H9 (cell line): ENCODE data around the gene DCTN1. TPM values are rescaled to one million over a fixed set of nuclear protein-coding genes. Genes with fewer than 3 reads are reported as not detected.

Experiments
- DNase-seq: peaks from one replicate; pipeline ENCODE4 v3.0.0-alpha.2; 2017
- H2AFZ ChIP-seq: one replicate; pipeline ENCODE4 v1.6.1; 2013; ENCODE audit warnings: mild to moderate bottlenecking, low read length, control low read depth, moderate library complexity
- H2AK5ac ChIP-seq: 2 replicates; pipeline ENCODE4 v1.6.1; 2013; ENCODE audit warnings: low read length, control low read depth, mixed read lengths; ENCODE audit not compliant: insufficient read length
- H2BK120ac ChIP-seq: one replicate; pipeline ENCODE4 v1.6.1; 2013; ENCODE audit warnings: low read depth, mild to moderate bottlenecking, low read length, control low read depth, inconsistent platforms; ENCODE audit not compliant: poor library complexity, severe bottlenecking
- H2BK12ac ChIP-seq: 2 replicates; pipeline ENCODE4 v1.6.1; 2013; ENCODE audit warnings: low read length, control low read depth, mixed read lengths, low read depth; ENCODE audit not compliant: insufficient read length
- H2BK15ac ChIP-seq: 2 replicates; pipeline ENCODE4 v1.6.1; 2013; ENCODE audit warnings: low read depth, low read length, control low read depth
- H2BK20ac ChIP-seq: one replicate; pipeline ENCODE4 v1.6.1; 2013; ENCODE audit warnings: low read depth, mild to moderate bottlenecking, low read length, control low read depth, inconsistent platforms; ENCODE audit not compliant: poor library complexity, severe bottlenecking
- H2BK5ac ChIP-seq: 2 replicates; pipeline ENCODE4 v1.6.1; 2013; ENCODE audit warnings: low read length, control low read depth, mixed read lengths; ENCODE audit not compliant: insufficient read length
- H3K14ac ChIP-seq: 2 replicates; pipeline ENCODE4 v1.6.1; 2013; ENCODE audit warnings: low read length, control low read depth; ENCODE audit not compliant: insufficient read depth
- H3K18ac ChIP-seq: 2 replicates; pipeline ENCODE4 v1.6.1; 2013; ENCODE audit warnings: low read depth, mild to moderate bottlenecking, mixed read lengths, low read length, control low read depth; ENCODE audit not compliant: insufficient read length
- H3K23ac ChIP-seq: 2 replicates; pipeline ENCODE4 v1.6.1; 2013; ENCODE audit warnings: low read length, control low read depth, mixed read lengths, low read depth; ENCODE audit not compliant: insufficient read length
- H3K23me2 ChIP-seq: 2 replicates; pipeline ENCODE4 v1.6.1; 2013; ENCODE audit warnings: low read depth, mild to moderate bottlenecking, mixed read lengths, low read length, control low read depth; ENCODE audit not compliant: insufficient read length, poor library complexity, severe bottlenecking
- H3K27ac ChIP-seq: 2 replicates; pipeline ENCODE4 v1.5.1; 2013; ENCODE audit warnings: low read length, control low read depth, mixed read lengths, low read depth; ENCODE audit not compliant: insufficient read length
- H3K27me3 ChIP-seq: 2 replicates; pipeline ENCODE4 v1.6.1; 2013; ENCODE audit warnings: low read length, control low read depth, inconsistent platforms; ENCODE audit not compliant: insufficient read depth
- H3K4ac ChIP-seq: 2 replicates; pipeline ENCODE4 v1.6.1; 2013; ENCODE audit warnings: low read depth, mild to moderate bottlenecking, control low read depth, inconsistent platforms, low read length, moderate library complexity
- H3K4me1 ChIP-seq: 2 replicates; pipeline ENCODE4 v1.6.1; 2013; ENCODE audit warnings: low read length, control low read depth, inconsistent platforms; ENCODE audit not compliant: insufficient read depth
- H3K4me2 ChIP-seq: 2 replicates; pipeline ENCODE4 v1.6.1; 2013; ENCODE audit warnings: low read length, control low read depth, mixed read lengths; ENCODE audit not compliant: insufficient read length, insufficient read depth
- H3K56ac ChIP-seq: 2 replicates; pipeline ENCODE4 v1.6.1; 2013; ENCODE audit warnings: low read depth, mild to moderate bottlenecking, mixed read lengths, low read length, control low read depth; ENCODE audit not compliant: insufficient read length
- H3K79me1 ChIP-seq: 2 replicates; pipeline ENCODE4 v1.6.1; 2013; ENCODE audit warnings: low read depth, mild to moderate bottlenecking, moderate library complexity, low read length, control low read depth, inconsistent platforms; ENCODE audit not compliant: insufficient read depth, poor library complexity, severe bottlenecking
- H3K79me2 ChIP-seq: 2 replicates; pipeline ENCODE4 v1.6.1; 2013; ENCODE audit warnings: low read length, control low read depth, inconsistent platforms; ENCODE audit not compliant: insufficient read depth
- H3K9ac ChIP-seq: 2 replicates; pipeline ENCODE4 v1.6.1; 2013; ENCODE audit warnings: low read length, control low read depth, mixed read lengths; ENCODE audit not compliant: insufficient read length; ENCODE audit errors: extremely low read depth
- H3K9me3 ChIP-seq: one replicate; pipeline ENCODE4 v1.6.1; 2013; ENCODE audit warnings: low read depth, low read length, inconsistent platforms; ENCODE audit not compliant: control insufficient read depth
- H3T11ph ChIP-seq: one replicate; pipeline ENCODE4 v1.6.1; 2013; ENCODE audit warnings: mild to moderate bottlenecking, low read length, control low read depth, inconsistent platforms
- H4K20me1 ChIP-seq: one replicate; pipeline ENCODE4 v1.6.1; 2013; ENCODE audit not compliant: control insufficient read depth, insufficient read length, insufficient read depth
- H4K5ac ChIP-seq: 2 replicates; pipeline ENCODE4 v1.6.1; 2013; ENCODE audit warnings: low read depth, mild to moderate bottlenecking, mixed read lengths, low read length, control low read depth; ENCODE audit not compliant: insufficient read length
- H4K8ac ChIP-seq: replicated peaks from 2 replicates; pipeline ENCODE4 v1.6.1; 2013; ENCODE audit warnings: low read length, control low read depth, mixed read lengths, low read depth; ENCODE audit not compliant: insufficient read length
- H4K91ac ChIP-seq: 2 replicates; pipeline ENCODE4 v1.6.1; 2013; ENCODE audit warnings: low read depth, mild to moderate bottlenecking, moderate library complexity, mixed read lengths, low read length, control low read depth; ENCODE audit not compliant: insufficient read length
- H3K27ac Mint-ChIP-seq, 3 experiments: 2 replicates in 2 of 3; 3 replicates in 1 of 3; pipeline ENCODE4 v1.8.0; 2020 to 2021; ENCODE audit warnings: mixed read lengths in 3 of 3, mild to moderate bottlenecking in 1 of 3, moderate library complexity in 1 of 3
- H3K27me3 Mint-ChIP-seq: 2 replicates; pipeline ENCODE4 v1.8.0; 2021; ENCODE audit warnings: low read depth, mild to moderate bottlenecking, moderate library complexity, mixed read lengths
- H3K36me3 Mint-ChIP-seq, 3 experiments: 2 replicates in 2 of 3; 3 replicates in 1 of 3; pipeline ENCODE4 v1.8.0; 2020 to 2021; ENCODE audit warnings: low read depth in 3 of 3, mixed read lengths in 3 of 3; ENCODE audit not compliant: insufficient read depth in 1 of 3
- H3K4me1 Mint-ChIP-seq, 2 experiments: 2 replicates each; pipeline ENCODE4 v1.8.0; 2020; ENCODE audit warnings: mixed read lengths in 2 of 2
- H3K4me3 Mint-ChIP-seq, 2 experiments: 2 replicates in 1 of 2; 3 replicates in 1 of 2; pipeline ENCODE4 v1.8.0; 2020 to 2021; ENCODE audit warnings: mild to moderate bottlenecking in 2 of 2, mixed read lengths in 2 of 2, moderate library complexity in 1 of 2
- H3K9me3 Mint-ChIP-seq, 2 experiments: 2 replicates in 1 of 2; 3 replicates in 1 of 2; pipeline ENCODE4 v1.8.0; 2020; ENCODE audit warnings: mild to moderate bottlenecking in 2 of 2, mixed read lengths in 2 of 2, moderate library complexity in 1 of 2
- WGBS: extraction: QIAGEN DNeasy Blood & Tissue Kit; methylation state at CpG from one replicate; pipeline ENCODE4 v1.1.7; 2013; ENCODE audit warnings: missing lambda C conversion rate, low lambda C conversion rate, mixed read lengths; ENCODE audit not compliant: insufficient read length; ENCODE audit errors: extremely low coverage; 5-methylcytosine and 5-hydroxymethylcytosine counted together
- total RNA-seq: library from RNA; stranded (reverse); gene quantifications from 2 replicates; pipeline ENCODE4 v1.2.1, GENCODE V29; 2021
- TF ChIP-seq, protein P1 (sequence below): fragments of 200-600 bp; sonication (generic); conservative IDR thresholded peaks from 3 replicates; pipeline ENCODE4 v1.8.0; 2021; ENCODE audit warnings: antibody characterized with exemption, mild to moderate bottlenecking

DCTN1 gene
- total RNA-seq, 1 experiment from 2014 or later: 141 TPM

DNA sequence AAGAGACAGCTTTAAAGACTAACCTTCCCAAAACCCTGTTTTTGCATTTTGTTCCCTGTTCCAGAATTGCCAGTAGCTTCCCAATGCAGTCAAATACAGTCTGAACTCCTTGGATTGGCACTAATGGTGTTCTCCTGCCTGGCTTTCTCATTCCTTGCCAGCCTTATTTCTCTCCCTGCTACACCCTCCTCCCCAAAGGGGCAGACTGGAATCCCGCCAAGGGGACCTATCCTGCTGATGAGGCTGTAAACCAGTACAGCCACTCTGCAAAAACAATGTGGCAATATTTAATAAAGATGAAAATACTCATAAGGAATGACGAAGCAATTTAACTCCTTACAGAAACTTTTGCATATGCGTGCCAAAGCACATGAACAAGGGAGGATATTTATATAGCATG is 32.4 kb downstream of the DCTN1 start:
- Histone ChIP-seq H3T11ph (no peak overlapping the region), H3K4me2 (no peak overlapping the region), H2BK120ac (no peak overlapping the region), H2BK20ac (no peak overlapping the region), H3K9me3 (no peaks in the 10 kb centered on the region), H3K79me2 (no peaks in the 10 kb centered on the region), H2BK5ac (no peak overlapping the region), H3K4me1 (no peaks in the 10 kb centered on the region), H3K14ac (no peak overlapping the region), H2AFZ (no peak overlapping the region), H2BK15ac (no peak overlapping the region), H3K56ac (no peak overlapping the region), H3K9ac (no peak overlapping the region), H4K5ac (no peak overlapping the region), H4K91ac (no peak overlapping the region), H3K27me3 (no peaks in the 10 kb centered on the region), H4K20me1 (no peaks in the 10 kb centered on the region), H3K27ac (no peak overlapping the region), H2BK12ac (no peak overlapping the region), H3K79me1 (no peaks in the 10 kb centered on the region), H3K18ac (no peak overlapping the region), H3K23ac (no peak overlapping the region), H2AK5ac (no peak overlapping the region), H3K4ac (no peak overlapping the region), H4K8ac (no peak overlapping the region), H3K23me2 (no peaks in the 10 kb centered on the region)
- Mint-ChIP-seq H3K27me3 (peaks cover 2% of the 10 kb centered on the region; the same call in 1 of the 2 replicates), H3K9me3 (no peaks in the 10 kb centered on the region), H3K27ac (no peak overlapping the region), H3K4me3 (no peak overlapping the region), H3K4me1 (0 out of 4 replicates have a peak, but pooled peaks cover 0 to 3% of the 10 kb centered on the region in 2 experiments), H3K36me3 (no peaks in the 10 kb centered on the region)
- WGBS: no CpG with 5 or more reads among the region's 3 CpGs
- TF ChIP-seq, protein P1, sequence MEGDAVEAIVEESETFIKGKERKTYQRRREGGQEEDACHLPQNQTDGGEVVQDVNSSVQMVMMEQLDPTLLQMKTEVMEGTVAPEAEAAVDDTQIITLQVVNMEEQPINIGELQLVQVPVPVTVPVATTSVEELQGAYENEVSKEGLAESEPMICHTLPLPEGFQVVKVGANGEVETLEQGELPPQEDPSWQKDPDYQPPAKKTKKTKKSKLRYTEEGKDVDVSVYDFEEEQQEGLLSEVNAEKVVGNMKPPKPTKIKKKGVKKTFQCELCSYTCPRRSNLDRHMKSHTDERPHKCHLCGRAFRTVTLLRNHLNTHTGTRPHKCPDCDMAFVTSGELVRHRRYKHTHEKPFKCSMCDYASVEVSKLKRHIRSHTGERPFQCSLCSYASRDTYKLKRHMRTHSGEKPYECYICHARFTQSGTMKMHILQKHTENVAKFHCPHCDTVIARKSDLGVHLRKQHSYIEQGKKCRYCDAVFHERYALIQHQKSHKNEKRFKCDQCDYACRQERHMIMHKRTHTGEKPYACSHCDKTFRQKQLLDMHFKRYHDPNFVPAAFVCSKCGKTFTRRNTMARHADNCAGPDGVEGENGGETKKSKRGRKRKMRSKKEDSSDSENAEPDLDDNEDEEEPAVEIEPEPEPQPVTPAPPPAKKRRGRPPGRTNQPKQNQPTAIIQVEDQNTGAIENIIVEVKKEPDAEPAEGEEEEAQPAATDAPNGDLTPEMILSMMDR: no peak
- DNase-seq: no peak
